ENCODE data around the gene TAS1R3.
A peak's percentile ranks its signal among the peaks of the same experiment; 100 is the strongest.
"Not testable (repeated sequence)": the region's sequence is repeated elsewhere in the genome, so short reads cannot be mapped to it uniquely, and the experiment has no call there.

Gene TAS1R3

DNA sequence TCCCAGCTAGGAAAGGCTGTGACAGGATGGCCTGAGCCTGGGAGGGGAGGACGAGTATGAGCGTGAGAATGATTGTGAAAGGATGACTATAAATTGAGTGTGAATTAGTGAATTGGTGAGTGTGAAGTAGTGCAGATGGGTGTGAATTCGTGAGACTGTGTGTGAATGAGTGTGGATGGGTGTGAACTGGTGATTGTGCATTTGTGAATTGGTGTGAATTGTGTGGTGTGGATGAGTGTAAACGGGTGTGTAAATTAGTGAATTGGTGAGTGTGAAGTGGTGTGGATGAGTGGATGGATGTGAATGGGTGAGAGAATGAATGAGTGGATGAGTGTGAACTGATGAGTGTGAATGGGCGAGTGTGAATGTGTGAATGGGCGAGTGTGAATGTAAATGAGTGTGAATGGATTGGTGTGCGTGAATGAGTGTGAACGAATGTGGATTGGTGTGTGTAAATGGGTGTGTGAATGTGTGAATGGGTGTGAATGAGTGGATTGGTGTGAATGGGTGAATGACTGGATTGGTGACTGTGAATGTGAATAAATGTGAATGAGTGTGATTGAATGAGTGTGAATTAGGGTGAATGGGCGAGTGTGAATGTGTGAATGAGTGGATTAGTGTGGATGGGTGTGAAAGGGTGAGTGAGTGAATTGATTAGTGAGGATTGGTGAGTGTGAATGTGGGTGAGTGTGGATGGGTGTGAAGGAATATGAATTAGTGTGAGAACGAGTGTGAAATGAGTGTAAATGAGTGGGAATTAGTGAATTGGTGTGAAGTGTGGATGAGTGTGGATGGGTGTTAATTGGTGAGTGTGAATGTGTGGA, 35.0 kb downstream of the TAS1R3 start:
- no peak for DNase-seq (ENCODE audit: low read depth in 1 of 2, low spot score in 1 of 2)

- DNase-seq (ENCODE audit: low read depth in 1 of 2, low spot score in 1 of 2), result no peak
Measured at GRCh38 chr1:1366699-1367066, 35.6 kb downstream of the TAS1R3 start.

- DNase-seq (ENCODE audit: low read depth in 1 of 2, low spot score in 1 of 2), result no peak
Measured at GRCh38 chr1:1367315-1367714, 36.2 kb downstream of the TAS1R3 start.

DNA sequence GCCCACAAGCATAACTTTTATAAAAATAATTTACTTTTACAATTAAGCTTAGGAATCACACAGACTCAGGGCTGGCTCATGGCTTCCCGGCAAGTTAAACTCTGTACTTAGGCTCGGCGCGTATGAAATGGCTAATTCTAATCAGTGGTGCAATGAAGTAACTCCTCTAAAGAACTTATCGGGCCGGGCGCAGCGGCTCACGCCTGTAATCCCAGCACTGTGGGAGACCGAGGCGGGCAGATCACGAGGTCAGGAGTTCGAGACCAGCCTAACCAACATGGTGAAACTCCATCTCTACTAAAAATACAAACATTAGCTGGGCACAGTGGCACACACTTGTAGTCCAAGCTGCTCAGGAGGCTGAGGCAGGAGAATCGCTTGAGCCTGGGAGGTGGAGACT, 39.0 kb downstream of the TAS1R3 start:
- not testable (repeated sequence) for DNase-seq (ENCODE audit: low read depth in 1 of 2, low spot score in 1 of 2)

DNA sequence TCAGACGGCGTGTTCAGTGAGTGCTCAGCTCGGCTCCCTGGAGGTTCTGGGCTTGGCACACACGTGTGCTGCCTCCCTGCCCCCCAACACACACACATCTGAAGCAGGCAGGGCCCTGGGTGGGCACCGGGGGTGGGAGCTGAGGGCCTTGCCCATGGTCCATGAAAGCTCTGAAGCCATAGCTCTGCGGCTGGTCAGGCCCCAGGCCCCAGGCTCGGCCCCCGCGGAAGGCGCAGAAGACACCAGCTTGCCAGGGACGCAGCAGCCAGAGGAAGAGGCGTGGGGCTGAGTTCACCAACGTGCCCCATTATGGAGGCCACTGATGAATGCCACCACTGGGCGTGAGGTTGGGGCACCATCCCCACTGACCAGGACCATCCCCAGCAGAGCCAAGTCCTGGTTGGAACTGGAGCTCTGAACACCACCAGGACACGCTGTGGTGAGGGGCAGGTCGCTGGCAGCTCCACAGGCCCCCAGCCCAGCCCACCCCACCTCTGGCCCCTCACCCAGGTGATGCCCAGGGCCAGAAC, 39.8 kb downstream of the TAS1R3 start:
- DNase-seq (ENCODE audit: low read depth in 1 of 2, low spot score in 1 of 2), result no peak

GRCh38 chr1:1371364-1371745, 40.3 kb downstream of the TAS1R3 start:
- DNase-seq (ENCODE audit: low read depth in 1 of 2, low spot score in 1 of 2), result no peak

DNA sequence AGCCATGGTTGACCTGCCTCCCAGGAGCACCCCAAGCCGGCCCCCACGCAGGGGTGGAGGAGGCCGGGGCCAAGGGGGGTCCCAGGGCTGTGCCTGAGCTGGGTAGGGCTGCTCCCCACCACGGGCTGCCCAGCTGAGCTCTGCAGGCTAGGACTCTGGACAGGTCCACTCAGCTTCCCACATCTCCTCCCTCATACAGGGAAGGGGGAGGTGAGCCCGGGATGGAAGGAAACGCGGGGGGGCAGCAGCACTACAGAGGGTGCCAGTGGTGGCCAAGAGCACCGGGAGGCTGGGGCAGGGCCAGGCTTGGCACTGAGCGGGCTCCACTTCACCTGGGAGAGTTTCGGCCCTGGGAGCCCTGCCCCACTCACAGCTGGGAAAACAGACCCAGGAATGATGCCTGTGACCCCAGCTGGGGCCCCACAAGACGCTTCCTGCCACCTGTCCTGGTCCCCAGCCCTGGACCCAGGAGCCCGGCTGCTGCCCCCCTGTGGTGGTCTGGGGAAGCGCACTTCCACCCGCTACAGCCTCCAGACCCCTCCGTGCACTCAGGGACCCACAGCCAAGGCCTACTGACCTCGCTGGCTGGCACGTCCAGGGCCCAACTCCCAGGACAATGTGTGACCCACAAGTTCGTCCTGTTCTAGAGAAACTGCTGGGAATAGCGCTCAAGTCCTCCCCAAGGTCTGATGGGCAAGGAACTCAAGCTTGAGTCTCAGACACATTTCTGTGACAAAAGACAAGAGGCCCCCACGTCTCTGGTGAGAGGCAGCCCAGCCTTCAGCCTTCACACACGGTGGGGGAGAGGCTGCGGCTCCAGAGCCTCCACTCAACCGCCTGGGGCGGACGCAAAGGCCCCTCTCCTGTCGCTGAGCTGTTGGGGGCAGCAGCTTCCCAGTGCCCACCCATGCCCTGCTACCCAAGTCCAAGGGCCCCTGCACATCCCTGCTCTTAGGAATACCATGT, 40.9 kb downstream of the TAS1R3 start:
- DNase-seq (ENCODE audit: low read depth in 1 of 2, low spot score in 1 of 2), result peak; percentile 62 to 67

GRCh38 chr1:1373051-1373814, 42.2 kb downstream of the TAS1R3 start:
- no peak for DNase-seq (ENCODE audit: low read depth in 1 of 2, low spot score in 1 of 2)

DNA sequence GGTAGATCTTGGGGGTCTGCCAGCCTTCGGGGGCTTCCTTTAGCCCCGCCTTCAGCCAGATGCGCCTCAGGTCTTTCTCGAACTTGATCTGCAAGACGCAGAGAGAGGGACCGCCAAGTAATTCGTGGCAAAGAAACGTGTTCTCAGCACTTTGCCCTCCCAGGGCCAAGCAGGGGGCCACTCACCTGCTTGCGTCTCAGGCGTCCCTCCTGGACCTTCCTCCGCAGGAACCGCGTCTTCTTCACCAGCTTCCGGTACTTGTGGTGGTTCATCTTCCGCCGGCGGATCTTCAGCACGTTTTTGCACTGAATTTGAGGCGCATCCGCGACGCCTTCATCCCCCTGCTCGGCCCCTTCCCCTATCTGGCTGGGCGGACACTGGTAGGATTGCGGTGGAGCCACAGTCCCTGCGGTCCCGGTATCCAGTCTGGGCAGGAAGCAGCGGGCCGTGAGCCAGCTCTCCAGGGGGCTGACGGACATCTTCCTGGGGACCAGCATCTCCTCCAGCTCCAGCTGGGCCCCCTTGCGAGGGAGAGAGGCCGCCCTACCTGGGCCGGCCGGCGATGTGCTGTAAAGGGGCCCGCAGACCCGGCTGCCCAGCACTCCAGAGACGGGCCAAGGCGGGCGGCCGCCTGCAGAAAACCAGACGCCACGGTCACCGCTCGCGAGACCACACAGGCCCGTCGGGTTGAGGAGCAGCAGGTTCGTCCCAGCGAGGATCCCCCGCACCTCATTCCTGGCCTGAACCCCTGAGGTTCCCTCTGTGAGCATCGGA, 42.9 kb downstream of the TAS1R3 start:
- no peak for DNase-seq (ENCODE audit: low read depth in 1 of 2, low spot score in 1 of 2)

DNA sequence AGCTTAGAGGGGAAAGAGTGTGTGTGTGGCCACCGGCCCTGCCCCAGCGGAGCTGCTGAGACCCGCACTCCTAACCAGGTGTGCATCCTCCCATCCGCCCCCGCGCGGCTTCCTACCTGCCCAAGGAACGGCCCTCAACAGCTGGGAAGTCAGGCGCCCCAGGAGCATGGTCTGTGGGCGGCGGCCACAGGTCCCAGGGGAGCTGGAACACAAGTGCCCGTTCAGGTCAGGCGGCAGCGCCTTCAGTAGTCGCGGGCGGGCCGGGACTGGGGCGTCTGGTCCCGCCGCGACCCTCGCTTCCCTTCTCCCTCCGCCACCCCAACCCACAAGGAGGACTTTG, 43.5 kb downstream of the TAS1R3 start:
- DNase-seq (ENCODE audit: low read depth in 1 of 2, low spot score in 1 of 2), result no peak

DNA sequence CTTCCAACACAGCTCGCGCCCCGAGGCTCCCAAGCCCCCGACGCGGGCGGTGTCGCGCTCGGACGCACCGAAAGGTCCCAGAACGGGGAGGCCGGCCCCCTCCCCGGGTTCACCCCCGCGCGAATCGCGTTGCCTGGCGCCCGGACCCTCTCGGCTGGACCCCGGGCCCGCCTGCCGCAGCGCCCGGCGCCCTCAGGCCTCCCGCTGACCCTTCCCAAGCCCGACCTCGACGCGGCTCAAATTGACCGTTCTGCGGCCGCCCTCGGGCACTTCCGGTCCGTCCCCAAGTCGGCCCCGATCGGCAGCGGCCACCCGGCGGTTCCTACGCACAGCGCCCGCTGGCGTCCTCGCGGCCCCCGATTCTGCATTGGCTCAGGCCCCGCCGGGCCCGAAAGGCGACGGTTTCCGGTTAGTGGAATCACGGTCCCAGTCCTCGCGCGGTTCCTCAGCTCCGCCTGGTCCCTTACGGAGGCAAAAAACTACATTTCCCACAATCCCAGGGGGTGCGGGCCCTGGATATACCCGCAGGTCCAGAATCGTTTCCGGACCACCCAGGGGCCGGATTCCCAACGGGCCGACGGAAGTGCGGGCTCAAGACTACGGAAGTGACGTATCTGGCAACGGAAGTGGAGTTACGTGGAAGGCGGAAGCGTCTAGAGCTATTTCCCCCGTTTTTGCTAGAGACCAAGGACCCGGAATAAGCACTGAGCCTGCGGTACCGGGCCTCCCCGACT, 44.0 kb downstream of the TAS1R3 start, which contains the start of gene AURKAIP1:
Gene AURKAIP1 (minus strand): TSS at position 279 of the 734 bp plus-strand sequence. CDS start 451 bp downstream, outside the sequence.
- DNase-seq (ENCODE audit: low read depth in 1 of 2, low spot score in 1 of 2), result peak; percentile 89 to 99

DNA sequence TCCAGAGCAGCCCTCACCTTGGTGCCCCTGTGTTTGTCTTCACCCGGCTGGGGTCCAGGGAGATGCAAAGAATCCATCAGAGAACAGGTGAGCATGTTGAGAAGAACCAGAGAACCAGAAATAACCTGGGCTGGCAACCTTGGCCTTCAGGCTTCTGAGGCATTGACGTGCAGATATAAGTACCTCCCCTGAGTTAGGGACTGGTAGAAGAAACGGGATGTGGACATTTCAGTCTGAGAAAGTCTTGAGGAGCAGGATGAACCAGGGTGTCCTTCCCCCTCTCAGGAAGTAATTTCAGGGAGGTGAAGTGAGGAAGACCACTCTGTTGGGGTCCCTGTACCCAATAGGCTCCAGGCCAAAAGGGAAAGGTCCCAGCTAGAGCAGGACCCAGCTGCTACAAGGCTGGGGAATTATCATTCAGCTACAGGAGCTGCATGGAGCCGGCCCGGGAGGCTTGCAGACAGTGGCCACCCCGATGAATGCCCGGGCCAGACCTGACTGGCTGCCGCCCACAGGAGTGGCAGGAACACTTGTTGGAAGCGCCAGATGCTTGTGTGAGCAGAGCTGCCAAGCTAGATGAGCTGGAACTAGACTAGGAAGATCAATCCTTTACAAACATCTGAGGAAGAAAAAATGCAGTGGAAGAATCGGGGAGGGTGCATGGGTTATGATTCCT, 45.6 kb downstream of the TAS1R3 start:
- no peak for DNase-seq (ENCODE audit: low read depth in 1 of 2, low spot score in 1 of 2)

DNA sequence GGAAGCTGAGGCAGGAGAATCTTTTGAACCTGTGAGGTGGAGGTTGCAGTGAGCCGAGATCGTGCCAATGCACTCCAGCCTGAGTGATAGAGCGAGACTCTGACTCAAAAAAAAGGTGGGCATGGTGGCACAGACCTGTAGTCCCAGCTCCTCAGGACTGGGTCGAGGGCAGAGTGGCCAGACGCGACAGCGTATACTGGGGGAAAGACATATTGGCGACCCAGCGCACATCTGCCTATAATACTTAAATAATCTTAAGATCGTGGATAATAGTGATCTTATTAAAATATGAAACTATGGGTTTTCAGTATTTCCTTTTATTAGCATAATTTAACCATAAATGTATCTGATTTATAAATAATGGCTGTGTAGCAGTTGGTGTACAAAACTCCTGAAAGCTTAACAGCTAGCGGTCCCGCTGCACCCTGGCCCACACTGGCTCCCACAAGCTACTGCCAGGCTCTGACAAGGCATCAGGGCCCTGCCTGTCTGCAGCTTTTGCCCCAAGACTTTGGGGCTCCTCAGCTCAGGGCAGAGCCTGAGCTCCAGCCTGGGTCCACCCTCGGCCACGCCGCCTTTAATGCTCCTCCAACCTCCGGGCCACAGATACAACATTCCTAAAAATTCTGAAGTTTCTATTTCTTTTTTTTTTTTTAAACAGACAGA, 46.6 kb downstream of the TAS1R3 start:
- no peak for DNase-seq (ENCODE audit: low read depth in 1 of 2, low spot score in 1 of 2)

DNA sequence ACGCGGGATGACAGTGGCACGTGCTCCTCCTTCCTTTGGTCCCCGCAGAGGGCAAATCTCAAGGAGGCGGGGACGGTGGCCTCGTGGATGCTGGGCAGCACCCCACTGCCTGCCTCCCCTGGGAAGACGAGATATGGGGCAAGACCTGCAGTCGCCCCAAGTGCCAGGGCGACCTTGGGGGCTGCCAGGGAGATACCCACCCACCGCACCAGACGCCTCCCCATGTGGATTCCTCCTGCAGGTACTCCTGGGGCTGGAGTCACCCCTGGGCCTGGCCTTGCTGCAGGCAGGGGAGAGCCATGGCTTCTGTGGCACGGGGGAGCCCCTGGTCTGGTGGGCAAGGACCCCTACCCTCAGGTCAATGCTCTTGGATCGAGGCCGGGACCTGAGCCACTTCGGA, 49.8 kb downstream of the TAS1R3 start:
- no peak for DNase-seq (ENCODE audit: low read depth in 1 of 2, low spot score in 1 of 2)

DNA sequence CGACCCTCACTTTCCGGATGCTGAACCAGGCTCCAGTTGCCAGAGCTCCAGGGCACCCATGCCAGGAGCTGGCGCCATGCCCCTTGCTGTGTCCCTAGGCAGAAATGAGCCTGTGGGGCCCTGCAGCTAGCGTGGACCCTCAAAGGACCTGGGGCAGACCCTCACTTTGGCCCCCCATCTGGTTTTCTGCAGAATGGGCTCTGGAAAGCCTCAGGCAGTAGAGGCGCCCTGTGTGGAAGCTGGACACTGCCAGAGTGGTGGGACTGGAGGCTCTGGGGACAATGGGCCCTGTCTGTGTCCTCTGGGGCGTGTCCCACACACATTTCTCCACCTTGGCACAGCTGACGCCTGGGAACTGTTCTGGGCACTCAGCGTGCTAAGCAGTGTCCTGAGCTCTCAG, 50.2 kb downstream of the TAS1R3 start:
- DNase-seq (ENCODE audit: low read depth in 1 of 2, low spot score in 1 of 2), result no peak
